GM03348 (cell line): ENCODE data around the gene EML4.
"Not testable (repeated sequence)": the region's sequence is repeated elsewhere in the genome, so short reads cannot be mapped to it uniquely, and the experiment has no call there.

Experiments
- DNase-seq: peaks from one replicate; pipeline ENCODE4 v3.0.0; 2012; ENCODE audit warnings: low spot score

The EML4 gene

DNA sequence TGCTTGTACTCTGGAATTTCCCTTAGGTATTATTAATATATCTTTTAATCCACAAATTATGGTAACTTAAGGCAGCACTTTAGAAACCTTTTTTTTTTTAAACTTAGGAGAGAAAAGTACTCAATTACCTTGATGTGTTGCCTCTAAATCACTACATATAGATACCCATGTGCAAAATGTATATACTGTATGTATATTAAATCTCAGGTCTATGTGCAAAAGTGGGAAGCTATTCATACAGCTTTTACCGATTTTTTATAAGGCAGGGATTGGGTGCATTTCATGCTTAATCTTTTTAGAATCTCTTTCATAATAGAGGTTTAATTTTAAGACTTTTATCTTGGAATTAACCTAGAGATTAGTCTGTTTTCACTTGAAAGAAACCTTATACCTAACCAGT, 3.4 kb downstream of the EML4 start:
- DNase-seq: no peak

DNA sequence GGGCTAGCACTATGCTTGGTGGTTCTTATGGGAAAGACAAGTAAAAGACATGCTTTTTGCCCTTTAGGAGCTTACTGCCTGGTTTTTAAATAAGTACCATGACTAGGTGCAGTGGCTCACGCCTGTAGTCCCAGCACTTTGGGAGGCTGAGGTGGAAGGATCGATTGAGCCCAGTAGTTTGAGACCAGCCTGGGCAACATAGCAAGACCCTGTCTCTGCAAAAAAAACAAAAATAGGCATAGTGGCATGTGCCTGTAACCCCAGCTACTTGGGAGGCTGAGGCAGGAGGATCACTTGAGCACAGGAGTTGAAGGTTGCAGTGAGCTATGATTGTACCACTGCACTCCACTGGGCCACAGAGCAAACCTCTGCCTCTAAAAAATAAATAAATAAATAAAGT, 4.3 kb downstream of the EML4 start:
- DNase-seq: not testable (repeated sequence)

DNA sequence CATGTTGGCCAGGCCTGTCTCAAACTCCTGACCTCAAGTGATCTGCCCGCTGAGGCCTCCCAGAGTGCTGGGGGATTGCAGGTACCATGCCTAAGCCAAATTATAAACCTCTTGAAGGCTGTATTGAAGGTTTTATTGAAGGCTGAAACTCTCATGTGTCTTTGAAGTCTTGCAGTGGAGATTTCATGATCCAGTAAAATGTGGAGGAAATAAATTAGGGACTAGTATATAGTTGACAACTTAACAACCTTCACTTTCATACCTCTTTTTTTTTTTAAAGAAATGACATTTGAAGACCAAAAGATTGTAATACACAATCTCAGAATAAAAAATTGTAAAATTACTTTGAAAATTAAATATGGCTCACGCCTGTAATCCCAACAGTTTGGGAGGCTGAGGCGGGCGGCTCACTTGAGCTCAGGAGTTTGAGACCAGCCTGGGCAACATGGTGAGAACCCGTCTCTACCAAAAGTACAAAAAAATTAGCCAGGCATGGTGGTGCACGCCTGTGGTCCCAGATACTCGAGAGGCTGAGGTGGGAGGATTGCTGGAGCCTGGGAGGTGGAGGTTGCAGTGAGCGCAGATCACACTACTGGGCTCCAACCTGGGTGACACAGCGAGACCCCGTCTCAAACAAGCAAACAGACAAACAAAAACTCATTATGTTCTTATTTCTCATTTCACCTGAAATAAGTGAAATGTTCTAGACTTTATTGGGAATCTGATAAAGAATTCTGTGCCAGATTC, 8.0 kb downstream of the EML4 start:
- no peak for DNase-seq

DNA sequence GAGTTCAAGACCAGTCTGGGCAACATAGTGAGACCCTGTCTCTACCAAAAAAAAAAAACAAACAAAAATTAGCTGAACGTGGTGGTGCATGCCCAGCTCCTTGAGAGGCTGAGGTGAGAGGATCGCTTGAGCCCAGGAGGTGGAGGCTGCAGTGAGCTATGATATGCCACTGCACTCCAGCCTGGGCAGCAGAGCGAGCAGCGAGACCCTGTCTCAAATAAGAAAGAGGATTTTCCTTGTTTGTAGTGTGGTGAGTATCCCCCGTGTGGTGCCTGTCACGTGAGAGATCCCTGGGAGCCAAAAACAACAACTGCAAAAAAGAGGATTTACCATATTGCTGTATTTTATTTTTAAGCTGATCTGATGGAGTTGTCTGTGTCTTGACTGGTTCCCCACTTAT, 9.2 kb downstream of the EML4 start:
- DNase-seq: no peak

DNA sequence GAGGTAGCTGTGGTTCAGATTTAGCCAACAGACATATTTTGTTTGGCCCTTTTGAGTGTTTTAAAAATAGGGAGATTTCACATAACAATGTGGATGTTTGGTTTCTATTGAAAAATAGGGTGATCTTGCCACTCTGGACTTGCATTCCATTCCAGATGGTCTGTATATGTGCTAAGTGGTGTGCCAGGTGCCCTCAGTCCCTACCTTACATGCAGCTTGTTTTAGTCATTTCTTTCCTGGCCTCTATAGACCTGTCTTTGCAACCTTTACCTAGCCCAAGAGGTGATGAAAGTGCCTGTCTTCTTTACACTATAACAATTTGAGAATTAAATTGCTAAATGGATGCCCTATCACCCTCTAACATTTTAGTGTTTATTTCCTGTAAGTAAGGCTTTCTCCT, 11.1 kb downstream of the EML4 start:
- no peak for DNase-seq

DNA sequence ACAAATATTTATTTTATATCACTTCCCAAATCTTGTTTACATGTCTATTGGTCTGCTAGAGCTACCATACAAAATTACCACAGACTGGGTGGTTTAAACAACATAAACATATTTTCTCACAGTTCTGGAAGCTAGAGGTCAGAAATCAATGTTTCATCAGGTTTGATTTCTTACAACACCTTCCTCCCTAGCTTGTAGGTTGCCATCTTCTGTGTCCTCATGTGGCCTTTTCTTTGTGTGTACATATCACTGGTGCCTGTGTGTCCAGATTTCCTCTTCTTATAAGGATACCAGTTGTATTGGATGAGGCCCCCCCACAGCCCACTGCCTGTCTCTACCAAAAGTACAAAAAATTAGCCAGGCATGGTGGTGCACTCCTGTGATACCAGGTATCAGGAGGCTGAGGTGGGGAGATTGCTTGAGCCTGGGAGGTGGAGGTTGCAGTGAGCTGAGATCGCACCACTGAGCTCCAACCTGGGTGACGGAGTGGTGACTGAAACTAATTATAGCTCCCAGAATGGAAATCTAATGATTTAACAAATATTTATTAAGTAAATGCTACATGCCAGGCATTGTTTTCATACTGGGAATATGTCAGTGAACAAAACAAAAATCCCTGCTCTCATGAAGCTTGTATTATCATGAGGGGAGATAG, 13.6 kb downstream of the EML4 start:
- no peak for DNase-seq

DNA sequence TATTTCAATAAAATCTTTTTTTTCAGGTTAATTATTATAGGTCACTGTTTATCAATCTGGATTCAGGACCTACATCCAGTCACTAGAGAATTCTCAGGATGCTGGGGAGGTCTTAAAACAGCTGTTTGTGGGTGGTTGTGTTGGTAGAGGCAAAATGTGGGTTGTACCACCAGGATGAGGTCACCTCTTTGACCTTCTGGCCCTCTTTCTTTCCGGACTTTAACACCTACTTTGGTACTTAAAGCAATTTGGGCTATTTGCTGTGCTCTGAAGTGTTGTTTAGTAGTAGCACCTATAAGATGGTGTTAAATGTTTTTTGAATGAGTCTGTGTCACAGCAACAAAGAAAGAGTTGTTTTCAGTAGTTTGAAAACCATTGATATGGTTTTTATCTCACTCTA, 14.6 kb downstream of the EML4 start:
- DNase-seq: no peak

DNA sequence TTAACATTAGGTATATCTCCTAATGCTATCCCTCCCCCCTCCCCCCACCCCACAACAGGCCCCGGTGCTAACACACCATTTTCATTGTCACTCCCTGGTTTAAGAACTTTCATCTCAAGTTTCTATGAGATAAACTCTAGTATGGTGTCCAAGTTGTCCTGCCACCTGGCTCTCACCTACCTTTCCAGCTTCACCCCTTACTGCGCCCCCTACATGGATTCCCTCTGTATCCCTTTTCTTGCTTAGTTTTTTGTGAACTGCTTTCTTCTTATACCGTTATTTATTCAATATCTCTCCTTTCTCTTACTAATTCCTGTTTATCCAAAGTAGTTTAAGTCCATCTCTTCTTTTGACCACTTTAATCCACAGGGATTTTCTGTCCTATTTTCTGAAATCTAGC, 15.2 kb downstream of the EML4 start:
- no peak for DNase-seq

DNA sequence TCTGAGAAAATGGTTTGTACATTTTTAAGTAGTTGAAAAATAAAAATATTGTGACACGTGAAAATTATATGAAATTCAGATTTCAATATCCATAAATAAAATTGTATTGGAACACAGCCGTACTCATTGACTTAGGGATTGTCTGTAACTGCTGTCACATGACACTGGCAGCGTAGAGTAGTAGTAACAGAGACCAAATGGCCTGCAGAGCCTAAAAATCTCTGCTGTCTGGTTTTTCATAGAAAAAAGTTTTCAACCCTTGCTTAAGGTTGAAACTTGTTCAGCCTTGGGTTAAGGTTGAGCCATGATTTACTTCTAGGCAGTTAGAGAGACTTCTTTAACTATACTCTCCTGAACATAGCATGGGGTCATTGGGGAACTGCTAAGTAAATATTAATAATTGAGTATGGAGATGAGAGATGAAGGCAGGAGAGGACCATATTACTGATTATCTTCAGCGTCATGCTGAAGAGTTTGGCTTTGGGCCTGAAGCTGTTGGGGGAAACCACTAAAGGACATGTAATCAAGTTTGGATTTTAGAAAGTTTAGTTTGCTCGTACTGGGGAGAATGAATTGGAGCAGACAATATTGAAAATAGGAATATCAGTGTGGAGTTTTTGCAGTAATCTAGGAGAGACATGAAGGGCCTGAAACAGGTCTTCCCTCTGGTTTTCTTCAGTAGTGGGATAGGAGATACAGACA, 16.2 kb downstream of the EML4 start:
- no peak for DNase-seq

DNA sequence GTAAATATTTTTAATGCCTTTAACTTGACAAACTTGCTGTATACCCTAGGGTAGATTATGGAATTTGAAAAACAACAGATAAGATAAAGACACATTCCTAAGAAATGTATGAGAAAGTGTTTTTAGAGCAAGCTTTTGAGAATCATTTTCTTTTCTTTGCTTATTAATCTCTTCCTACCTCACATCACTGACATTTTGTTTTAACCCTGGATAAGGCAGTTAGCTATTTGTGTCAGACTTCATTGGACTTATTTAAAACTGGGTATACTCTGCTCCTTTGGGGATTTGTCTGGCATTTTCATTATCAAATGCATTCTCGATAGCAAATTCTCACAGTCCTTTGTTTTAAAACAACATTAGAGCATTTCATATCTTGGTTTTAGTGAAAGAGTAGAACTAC, 17.2 kb downstream of the EML4 start:
- no peak for DNase-seq

DNA sequence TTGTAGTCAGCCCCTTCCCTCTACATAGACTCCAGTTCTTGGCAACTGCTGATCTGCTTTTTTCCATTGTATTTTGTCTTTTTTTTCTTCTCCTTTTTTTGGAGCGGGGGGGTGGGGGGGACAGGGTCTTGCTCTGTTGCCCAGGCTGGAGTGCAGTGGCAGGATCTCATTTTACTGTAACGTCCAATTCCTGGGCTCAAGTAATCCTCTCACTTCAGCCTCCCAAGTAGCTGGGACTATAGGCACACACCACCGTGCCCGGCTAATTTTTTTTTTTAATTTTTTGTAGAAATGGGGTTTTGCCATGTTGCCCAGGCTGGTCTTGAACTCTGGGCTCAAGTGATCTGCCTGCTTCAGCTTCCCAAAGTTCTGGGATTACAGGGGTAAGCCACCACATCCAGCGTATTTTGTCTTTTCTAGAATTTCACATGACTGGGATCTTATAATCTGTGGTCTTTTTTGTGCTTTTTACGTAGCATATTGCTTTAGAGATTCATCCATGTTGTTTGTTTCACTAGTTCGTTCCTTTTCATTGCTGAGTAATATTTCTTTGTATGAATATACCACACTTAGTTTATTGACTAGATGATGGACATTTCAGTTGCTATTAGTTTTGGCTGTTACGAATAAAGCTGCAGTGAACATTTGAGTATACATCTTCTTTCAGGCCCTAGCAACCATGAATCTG, 17.9 kb downstream of the EML4 start:
- DNase-seq: no peak

DNA sequence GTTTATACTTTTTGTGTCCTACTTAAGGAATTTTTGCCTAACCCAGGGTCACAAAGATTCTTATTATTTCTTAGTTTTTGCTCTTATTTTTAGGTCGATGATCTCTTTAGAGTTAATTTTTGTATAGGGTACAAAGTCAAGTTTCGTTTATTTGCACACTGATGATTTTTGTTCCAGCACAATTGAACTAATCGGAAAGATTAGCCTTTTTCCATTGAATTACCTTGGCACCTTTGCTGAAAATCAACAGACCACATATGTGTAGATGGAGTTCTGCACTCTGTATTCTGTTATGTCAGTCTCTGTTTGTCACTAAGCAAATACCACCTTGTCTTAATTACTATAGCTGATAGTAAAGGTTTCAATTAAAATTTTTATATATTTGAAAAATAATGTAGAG, 18.7 kb downstream of the EML4 start:
- no peak for DNase-seq

DNA sequence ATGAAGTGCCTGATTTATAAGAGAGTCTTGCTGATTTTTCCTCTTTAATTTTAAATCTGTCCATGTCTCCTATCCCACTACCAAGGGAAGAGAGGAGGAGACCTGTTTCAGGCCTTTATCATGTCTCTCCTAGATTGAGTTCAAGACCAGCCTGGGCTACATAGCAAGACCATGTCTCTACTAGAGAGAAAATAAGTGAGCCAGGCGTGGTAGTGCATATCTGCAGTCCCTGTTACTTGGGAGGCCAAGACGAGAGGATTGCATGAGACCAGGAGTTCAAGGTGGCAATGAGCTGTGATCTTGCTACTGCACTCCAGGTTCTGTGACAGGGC, 20.0 kb downstream of the EML4 start:
- no peak for DNase-seq

DNA sequence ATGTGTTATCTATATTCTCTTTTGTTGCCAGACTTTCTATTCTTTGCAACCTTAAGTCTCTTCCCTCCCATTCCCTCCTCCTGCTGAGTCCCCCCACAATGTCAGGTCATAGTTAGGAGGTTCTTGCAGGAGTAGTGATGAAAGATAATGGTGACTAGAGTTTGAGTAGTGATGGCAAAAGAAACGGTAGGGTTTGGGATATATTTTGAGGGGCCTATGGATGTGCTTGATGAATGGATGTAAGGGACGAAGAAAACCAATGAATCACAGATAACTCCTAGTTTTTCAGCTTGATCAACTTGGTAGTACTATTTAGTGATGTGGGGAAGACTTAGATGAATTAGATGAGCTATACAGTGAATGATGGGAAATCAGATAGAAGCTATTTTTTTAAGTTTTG, 21.0 kb downstream of the EML4 start:
- DNase-seq: no peak

DNA sequence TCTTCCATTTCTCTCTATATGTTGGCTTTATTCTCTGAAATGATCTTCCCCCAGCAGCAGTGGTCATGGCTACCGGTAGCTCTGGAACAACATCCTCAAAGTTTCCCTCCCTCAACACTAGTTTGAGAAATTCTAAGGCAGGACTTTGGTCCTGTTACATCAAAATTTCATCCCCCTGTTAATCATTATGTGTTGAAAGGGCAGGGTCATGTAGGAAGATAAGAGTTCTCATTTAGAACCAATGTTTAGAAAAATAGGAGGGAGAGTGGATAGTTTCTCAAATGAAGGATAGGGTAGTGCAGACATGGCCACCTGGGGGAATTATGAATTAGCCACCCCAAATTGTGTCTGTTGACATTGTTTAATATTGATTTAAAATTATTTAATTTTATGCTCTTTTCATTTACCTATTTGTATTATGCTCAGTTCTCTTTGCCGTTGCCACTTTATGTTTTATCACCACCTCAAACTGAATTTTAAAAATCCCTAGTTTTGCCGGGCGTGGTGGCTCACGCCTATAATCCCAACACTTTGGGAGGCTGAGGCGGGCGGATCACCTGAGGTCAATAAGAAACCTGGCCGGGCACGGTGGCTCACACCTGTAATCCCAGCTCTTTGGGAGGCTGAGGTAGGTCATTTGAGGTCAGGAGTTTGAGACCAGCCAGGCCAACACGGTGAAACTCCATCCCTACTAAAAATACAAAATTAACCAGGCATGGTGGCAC, 22.3 kb downstream of the EML4 start:
- no peak for DNase-seq

DNA sequence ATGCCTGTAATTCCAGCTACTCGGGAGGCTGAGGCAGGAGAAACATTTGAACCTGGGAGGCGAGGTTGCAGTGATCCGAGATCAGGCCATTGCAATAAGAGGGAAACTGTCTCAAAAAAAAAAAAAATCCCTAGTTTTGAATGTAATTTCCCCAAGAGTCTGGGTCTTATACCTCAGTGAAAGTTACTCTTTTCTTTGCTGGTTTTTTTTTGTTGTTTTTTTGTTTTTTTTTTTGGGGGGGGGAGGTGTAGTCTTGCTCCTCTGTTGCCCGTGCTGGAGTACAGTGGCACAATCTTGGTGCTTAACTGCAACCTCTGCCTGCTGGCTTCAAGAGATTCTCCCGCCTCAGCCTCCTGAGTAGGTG, 22.8 kb downstream of the EML4 start:
- DNase-seq: no peak

DNA sequence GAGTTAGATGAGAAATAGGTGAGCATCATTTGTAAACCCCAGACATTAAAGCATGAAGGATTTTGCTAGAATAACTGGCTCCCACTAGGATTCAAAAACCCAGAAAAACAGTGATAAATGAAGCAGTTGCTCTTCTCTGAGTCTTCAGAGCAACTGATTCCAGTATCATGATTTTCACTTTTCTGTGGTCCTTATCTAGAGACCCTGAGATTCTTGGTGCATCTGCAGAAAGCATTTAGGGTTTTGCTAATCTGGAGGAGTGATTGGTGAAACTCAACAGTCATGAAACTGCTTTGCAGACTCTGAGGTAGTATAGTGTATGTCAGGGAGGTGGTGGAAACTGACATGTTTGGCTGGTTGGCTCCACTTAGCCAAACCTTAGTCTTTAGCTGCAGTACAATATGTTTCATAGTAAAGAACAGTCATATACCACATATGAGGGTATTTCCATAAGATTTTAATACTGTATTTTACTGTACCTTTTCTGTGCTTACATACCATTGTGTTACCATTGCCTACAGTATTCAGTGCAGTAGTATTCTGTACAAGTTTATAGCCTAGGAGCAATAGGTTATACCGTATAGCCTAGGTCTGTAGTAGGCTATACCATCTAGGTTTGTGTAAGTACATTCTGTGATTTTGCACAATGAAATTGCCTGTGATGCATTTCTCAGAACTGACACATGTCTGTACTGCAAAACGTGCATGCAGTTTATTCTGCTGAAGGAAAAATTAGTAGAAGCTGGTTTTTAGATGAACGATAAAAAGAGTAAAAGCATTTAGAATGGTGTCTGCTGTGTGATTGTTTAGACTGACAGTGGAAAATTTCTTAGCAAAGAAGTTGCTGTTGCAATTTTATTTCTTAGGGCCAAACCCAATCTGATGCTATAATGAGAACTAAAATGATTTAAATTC, 23.8 kb downstream of the EML4 start:
- no peak for DNase-seq

DNA sequence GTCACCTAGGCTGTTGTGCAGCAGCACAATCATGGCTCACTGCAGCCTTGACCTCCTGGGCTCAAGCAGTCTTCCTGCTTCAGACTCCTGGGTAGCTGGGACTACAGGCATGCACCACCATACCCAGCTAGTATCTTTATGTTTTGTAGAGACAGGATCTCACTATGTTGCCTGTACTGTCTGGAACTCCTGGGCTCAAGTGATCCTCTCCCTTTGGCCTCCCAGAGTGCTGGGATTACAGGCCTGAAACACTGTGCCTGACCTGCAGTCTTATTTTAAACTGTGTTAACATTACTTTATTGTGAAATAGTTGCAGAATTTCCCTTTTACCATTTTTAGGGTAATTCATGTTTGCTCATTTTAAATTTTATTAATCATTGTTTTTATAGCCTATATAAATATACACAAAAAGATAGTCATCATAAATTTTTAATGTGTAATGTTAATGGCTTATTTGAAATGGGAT, 24.6 kb downstream of the EML4 start:
- DNase-seq: no peak

DNA sequence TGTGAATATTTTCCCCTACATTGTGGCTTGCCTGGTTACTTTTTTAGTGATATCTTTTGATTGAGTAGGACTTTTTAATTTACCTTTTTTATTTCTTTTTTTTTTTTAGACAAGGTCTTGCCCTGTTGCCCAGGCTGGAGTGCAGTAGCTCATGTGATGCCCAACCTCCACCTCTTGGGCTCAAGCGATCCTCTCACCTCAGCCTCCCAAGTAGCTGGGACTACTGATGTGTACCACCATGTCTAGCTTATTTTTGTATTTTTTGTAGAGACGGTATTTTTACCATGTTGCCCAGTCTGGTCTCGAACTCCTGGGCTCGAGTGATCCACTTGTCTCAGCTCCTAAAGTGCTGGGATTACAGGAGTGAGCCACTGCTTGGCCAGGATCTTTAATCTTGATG, 25.3 kb downstream of the EML4 start:
- no peak for DNase-seq

DNA sequence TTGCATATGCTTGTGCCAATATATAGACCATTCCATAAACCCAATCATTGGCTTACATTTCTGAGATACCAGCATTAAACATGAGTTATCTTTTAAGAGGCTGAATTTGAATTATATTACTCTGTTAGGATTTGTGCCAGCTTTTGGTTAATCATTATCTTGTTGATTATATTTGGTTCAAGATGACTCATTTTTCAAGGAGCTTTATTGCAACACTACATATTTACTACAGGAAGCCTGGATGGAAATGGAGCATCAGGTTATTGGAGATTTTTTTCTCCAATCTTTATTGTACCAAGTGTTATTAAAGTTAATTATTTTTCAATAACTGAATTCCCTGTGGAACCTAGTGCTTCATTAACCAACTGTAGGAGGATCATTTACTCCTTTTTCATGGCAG, 26.4 kb downstream of the EML4 start:
- DNase-seq: peak; percentile 50

DNA sequence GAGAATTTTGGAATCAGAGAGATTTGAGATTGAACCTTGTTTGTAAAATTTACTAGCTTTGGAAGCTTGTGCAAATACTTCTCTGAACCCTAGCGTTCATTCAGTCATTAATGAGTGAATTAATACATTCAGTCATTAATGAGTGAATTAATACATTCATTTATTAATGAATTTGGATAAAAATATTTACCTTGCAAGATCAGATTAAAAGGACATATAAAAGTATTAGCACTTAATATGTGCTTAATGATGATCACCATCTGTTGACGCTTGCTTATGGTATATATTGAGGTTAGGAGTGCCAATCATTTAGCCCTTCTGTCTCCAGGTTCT, 26.9 kb downstream of the EML4 start:
- no peak for DNase-seq
